Common myeloid progenitor, CD34-positive (primary cell): ENCODE measurements around the gene EPB41L4A.
"Not testable (repeated sequence)": the region's sequence is repeated elsewhere in the genome, so short reads cannot be mapped to it uniquely, and the experiment has no call there.

ENCODE experiments used
- CTCF ChIA-PET: fragments of 350-600 bp; sonication (Branson Sonifier 250); formaldehyde crosslinking; loops from one replicate; lab custom pipeline; 2021; ENCODE audit warnings: antibody characterized with exemption; lab: Charles Lee
- POLR2A ChIA-PET: fragments of 350-600 bp; sonication (Branson Sonifier 250); formaldehyde crosslinking; loops from one replicate; lab custom pipeline; 2021; ENCODE audit warnings: antibody characterized with exemption; lab: Charles Lee
- DNase-seq, 3 donors: peaks; one replicate each; pipeline versions ENCODE4 v3.0.0 to v3.0.0-alpha.2; 2013
- H3K27ac ChIP-seq, 2 experiments: 1 replicate in 1 of 2; 2 replicates in 1 of 2; pipeline ENCODE4 v1.7.0; 2013; ENCODE audit warnings: inconsistent platforms in 2 of 2, low read length in 2 of 2, mild to moderate bottlenecking in 2 of 2, low read depth in 1 of 2, moderate library complexity in 1 of 2; ENCODE audit not compliant: severe bottlenecking in 2 of 2, insufficient read depth in 1 of 2, poor library complexity in 1 of 2
- H3K27me3 ChIP-seq, 5 experiments: replicated peaks in 2 of 5; 1 replicate in 3 of 5; 2 replicates in 2 of 5; pipeline versions ENCODE4 v1.6.1 to v1.7.0; 2013; ENCODE audit warnings: low read length in 4 of 5, mild to moderate bottlenecking in 2 of 5, moderate library complexity in 2 of 5, inconsistent platforms in 1 of 5; ENCODE audit not compliant: insufficient read depth in 5 of 5, control insufficient read depth in 4 of 5
- H3K36me3 ChIP-seq, 4 experiments: 1 replicate in 2 of 4; 2 replicates in 2 of 4; pipeline versions ENCODE4 v1.6.1 to v1.7.0; 2013; ENCODE audit warnings: low read length in 3 of 4, control low read depth in 1 of 4, mild to moderate bottlenecking in 1 of 4; ENCODE audit not compliant: control insufficient read depth in 4 of 4, insufficient read depth in 4 of 4
- H3K4me1 ChIP-seq, 4 experiments: 1 replicate in 3 of 4; 2 replicates in 1 of 4; pipeline versions ENCODE4 v1.6.1 to v1.7.1; 2013; ENCODE audit warnings: low read length in 3 of 4, mild to moderate bottlenecking in 3 of 4, control low read depth in 1 of 4, inconsistent platforms in 1 of 4, moderate library complexity in 1 of 4; ENCODE audit not compliant: control insufficient read depth in 4 of 4, insufficient read depth in 4 of 4; ENCODE audit errors: control extremely low read depth in 1 of 4
- H3K4me3 ChIP-seq, 7 experiments: 1 replicate in 4 of 7; 2 replicates in 3 of 7; pipeline versions ENCODE4 v1.5.1 to v1.7.0; 2013; ENCODE audit warnings: mild to moderate bottlenecking in 7 of 7, low read length in 6 of 7, moderate library complexity in 6 of 7, inconsistent platforms in 2 of 7, low read depth in 2 of 7, control low read depth in 1 of 7; ENCODE audit not compliant: insufficient read depth in 4 of 7, control insufficient read depth in 1 of 7; ENCODE audit errors: extremely low read depth in 1 of 7
- H3K9me3 ChIP-seq, 5 experiments: 1 replicate in 4 of 5; 2 replicates in 1 of 5; pipeline versions ENCODE4 v1.6.1 to v1.7.1; 2013; ENCODE audit warnings: low read length in 4 of 5, mild to moderate bottlenecking in 2 of 5, inconsistent platforms in 1 of 5, low read depth in 1 of 5, moderate library complexity in 1 of 5; ENCODE audit not compliant: control insufficient read depth in 4 of 5, insufficient read depth in 2 of 5; ENCODE audit errors: control extremely low read depth in 1 of 5
- WGBS: methylation state at CpG from one replicate; pipeline ENCODE4 v1.1.5; 2013; ENCODE audit not compliant: insufficient coverage; 5-methylcytosine and 5-hydroxymethylcytosine counted together

EPB41L4A gene

DNA sequence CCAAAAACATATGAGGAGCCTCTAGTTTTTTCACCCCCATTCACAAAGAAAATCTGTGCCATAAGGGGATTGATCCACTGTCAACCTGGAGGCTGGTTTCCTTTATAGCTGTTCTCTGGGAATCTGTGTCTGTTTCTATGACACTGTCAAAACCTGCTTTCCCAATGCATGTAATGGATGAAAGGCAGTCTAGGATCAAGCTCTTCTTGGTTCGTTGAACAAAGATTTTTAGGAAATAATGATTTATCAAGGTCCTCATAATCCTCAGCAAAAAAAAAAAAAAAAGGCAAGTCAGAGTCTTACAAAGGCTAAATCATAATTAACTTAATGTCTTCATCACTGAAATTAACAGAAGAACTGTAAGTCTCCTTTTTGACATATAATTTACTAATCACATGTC, 16.0 kb downstream of the EPB41L4A start:
- no peak for DNase-seq
- POLR2A ChIA-PET = no interaction called here
- Histone ChIP-seq H3K36me3 (no peaks in the 10 kb centered on the region), H3K9me3 (no peaks in the 10 kb centered on the region), H3K4me1 (no peaks in the 10 kb centered on the region), H3K4me3 (no peak overlapping the region), H3K27me3 (peaks cover 0 to 5% (median 2%) of the 10 kb centered on the region in 5 experiments), H3K27ac (no peak overlapping the region)
- CTCF ChIA-PET = no interaction called here
- no CpG with 5 or more reads among the region's 1 CpG for WGBS

- H3K9me3 ChIP-seq = no peaks in the 10 kb centered on the region
- peaks cover 0 to 4% (median 0%) of the 10 kb centered on the region in 5 experiments for H3K27me3 ChIP-seq
- H3K27ac ChIP-seq = no peak overlapping the region
- ChIA-PET CTCF (no interaction called here), POLR2A (no interaction called here)
- 67% methylated on average over 2 of the region's 5 CpGs for whole genome bisulfite sequencing
- no peak for DNase-seq
- H3K36me3 ChIP-seq = no peaks in the 10 kb centered on the region
- H3K4me3 ChIP-seq = no peak overlapping the region
- H3K4me1 ChIP-seq = no peaks in the 10 kb centered on the region
Measured at GRCh38 chr5:112401924-112402323, 17.2 kb downstream of the EPB41L4A start.

DNA sequence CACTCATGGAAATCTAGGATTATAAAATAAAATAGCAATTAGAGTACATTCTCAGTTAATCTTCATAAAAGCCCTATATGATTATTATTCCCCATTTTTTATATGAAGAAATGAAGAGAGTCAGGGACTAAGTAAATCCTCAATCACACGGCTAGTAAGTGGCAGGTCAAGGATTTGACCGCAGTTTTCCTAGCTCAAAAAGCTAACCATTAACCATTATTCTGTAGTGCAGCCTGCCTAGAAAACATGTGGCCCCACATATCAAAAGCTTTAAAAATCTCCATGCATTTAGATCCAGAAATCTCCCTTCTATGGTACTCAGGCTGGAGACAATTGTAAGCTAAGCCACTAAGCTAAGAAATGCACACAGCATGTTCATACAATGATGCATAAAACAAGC, 21.4 kb downstream of the EPB41L4A start:
- no peak for DNase-seq
- Histone ChIP-seq H3K4me3 (no peak overlapping the region), H3K27me3 (no peaks in the 10 kb centered on the region), H3K36me3 (no peaks in the 10 kb centered on the region), H3K9me3 (peaks cover 0 to 3% (median 0%) of the 10 kb centered on the region in 5 experiments), H3K4me1 (no peaks in the 10 kb centered on the region), H3K27ac (no peak overlapping the region)
- CTCF ChIA-PET = interaction anchor here (1.1 kb wide), 1 partner anchor 8 kb away, joined by 3 read pairs; no protein-coding TSS in a partner anchor
- WGBS = no CpG with 5 or more reads among the region's 2 CpGs
- POLR2A ChIA-PET = no interaction called here

DNA sequence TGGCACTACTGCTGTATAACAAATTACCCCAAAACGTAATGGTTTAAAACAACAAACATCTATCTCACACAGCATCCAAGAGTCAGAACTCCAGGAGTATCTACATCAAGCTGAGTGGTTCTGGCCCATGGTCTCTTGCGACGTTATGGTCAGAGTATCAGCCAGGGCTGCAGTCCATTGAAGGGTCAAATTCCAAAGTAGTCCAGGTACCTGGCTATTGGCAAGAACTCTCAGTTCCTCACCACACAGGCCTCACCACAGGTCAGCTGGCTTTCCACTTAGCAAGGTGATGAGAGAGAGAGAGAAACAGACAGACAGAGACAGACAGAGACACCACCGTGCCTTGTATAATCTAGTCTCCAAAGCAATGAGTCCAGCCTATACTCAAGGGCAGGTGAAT, 22.6 kb downstream of the EPB41L4A start:
- no peak for DNase-seq
- POLR2A ChIA-PET = no interaction called here
- no peaks in the 10 kb centered on the region for H3K36me3 ChIP-seq
- no peak overlapping the region for H3K27ac ChIP-seq
- H3K9me3 ChIP-seq = peaks cover 0 to 3% (median 0%) of the 10 kb centered on the region in 5 experiments
- H3K27me3 ChIP-seq = no peaks in the 10 kb centered on the region
- H3K4me1 ChIP-seq = no peaks in the 10 kb centered on the region
- H3K4me3 ChIP-seq = no peak overlapping the region
- CTCF ChIA-PET = no interaction called here
- WGBS = 100% methylated on average over 1 of the region's 4 CpGs

- H3K27me3 ChIP-seq, POLR2A ChIA-PET, DNase-seq, H3K4me1 ChIP-seq, H3K4me3 ChIP-seq, H3K27ac ChIP-seq, H3K9me3 ChIP-seq, H3K36me3 ChIP-seq, CTCF ChIA-PET: not testable (repeated sequence)
- no CpG with 5 or more reads among the region's 4 CpGs for WGBS
Measured at GRCh38 chr5:112395299-112395698, 23.8 kb downstream of the EPB41L4A start.

GRCh38 chr5:112390327-112390726, 28.8 kb downstream of the EPB41L4A start:
- no peak for DNase-seq
- Histone ChIP-seq H3K36me3 (no peaks in the 10 kb centered on the region), H3K4me3 (no peak overlapping the region), H3K4me1 (no peaks in the 10 kb centered on the region), H3K9me3 (peaks cover 0 to 1% (median 0%) of the 10 kb centered on the region in 5 experiments), H3K27me3 (no peaks in the 10 kb centered on the region), H3K27ac (no peak overlapping the region)
- POLR2A ChIA-PET = no interaction called here
- CTCF ChIA-PET = interaction anchor here (1.0 to 1.3 kb wide), 2 partner anchors 9 to 215 kb away, joined by 3 read pairs; no protein-coding TSS in a partner anchor
- 95% methylated on average over 8 of the region's 8 CpGs for WGBS

DNA sequence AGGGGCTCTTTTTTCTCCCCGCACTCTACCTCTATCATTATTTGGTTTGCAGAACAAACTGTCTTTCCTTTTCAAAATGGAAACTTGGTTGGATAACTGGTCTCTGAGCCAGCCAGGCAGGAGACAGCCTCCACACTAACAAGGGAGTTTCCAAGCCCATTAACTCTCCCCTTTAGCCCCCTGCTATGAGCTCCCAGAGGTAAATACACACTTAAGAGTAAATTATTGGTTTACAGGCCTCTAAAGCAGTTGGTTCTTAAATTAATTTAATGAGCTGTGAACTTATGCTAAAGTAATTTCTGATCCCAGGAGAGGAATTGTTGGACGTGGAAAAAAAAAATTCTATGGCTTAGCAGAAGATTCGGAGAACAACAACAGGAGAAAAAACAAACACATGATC, 30.3 kb downstream of the EPB41L4A start:
- no peak for DNase-seq
- Histone ChIP-seq H3K4me1 (no peaks in the 10 kb centered on the region), H3K9me3 (peaks cover 0 to 1% (median 0%) of the 10 kb centered on the region in 5 experiments), H3K4me3 (no peak overlapping the region), H3K27ac (no peak overlapping the region), H3K36me3 (no peaks in the 10 kb centered on the region), H3K27me3 (no peaks in the 10 kb centered on the region)
- ChIA-PET CTCF (no interaction called here), POLR2A (no interaction called here)
- no CpG with 5 or more reads among the region's 3 CpGs for WGBS
